GM20000 (cell line): ENCODE data around the gene PMEPA1.

ENCODE experiments used
- DNase-seq: peaks from one replicate; pipeline ENCODE4 v3.0.0; 2012; ENCODE audit warnings: low spot score
- TF ChIP-seq, protein P1 (sequence below): IDR thresholded peaks from 2 replicates; pipeline ENCODE4 v1.5.1; 2012; ENCODE audit warnings: mild to moderate bottlenecking, control low read depth; ENCODE audit errors: extremely low read depth, missing control alignments

PMEPA1 gene

GRCh38 chr20:57697543-57697942 is 12.3 kb downstream of the PMEPA1 start:
- DNase-seq, result no peak
- TF ChIP-seq, protein P1, sequence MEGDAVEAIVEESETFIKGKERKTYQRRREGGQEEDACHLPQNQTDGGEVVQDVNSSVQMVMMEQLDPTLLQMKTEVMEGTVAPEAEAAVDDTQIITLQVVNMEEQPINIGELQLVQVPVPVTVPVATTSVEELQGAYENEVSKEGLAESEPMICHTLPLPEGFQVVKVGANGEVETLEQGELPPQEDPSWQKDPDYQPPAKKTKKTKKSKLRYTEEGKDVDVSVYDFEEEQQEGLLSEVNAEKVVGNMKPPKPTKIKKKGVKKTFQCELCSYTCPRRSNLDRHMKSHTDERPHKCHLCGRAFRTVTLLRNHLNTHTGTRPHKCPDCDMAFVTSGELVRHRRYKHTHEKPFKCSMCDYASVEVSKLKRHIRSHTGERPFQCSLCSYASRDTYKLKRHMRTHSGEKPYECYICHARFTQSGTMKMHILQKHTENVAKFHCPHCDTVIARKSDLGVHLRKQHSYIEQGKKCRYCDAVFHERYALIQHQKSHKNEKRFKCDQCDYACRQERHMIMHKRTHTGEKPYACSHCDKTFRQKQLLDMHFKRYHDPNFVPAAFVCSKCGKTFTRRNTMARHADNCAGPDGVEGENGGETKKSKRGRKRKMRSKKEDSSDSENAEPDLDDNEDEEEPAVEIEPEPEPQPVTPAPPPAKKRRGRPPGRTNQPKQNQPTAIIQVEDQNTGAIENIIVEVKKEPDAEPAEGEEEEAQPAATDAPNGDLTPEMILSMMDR, result no peak

GRCh38 chr20:57696401-57696961 is 13.3 kb downstream of the PMEPA1 start:
- TF ChIP-seq, protein P1, result no peak
- no peak for DNase-seq

DNA sequence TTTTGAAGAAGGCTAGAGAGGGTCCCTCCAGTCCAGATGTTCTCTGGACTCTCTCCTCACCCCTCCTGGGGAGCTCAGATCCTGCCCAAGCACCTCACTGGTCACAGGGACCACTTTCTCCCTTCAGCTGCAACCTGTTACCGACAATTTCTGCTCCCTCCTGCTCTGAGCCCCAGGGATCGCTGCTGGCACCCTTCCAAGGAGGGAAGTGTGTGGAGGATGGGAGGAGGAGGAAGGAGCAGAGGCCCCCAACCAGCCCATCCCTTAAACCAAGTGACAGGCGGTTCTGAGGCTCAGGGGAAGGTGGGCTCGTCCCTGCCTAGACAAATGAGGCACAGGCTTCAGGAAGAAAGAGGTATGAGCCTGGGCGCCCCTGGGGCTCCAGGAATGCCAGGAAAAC is 13.9 kb downstream of the PMEPA1 start:
- DNase-seq, result no peak

DNA sequence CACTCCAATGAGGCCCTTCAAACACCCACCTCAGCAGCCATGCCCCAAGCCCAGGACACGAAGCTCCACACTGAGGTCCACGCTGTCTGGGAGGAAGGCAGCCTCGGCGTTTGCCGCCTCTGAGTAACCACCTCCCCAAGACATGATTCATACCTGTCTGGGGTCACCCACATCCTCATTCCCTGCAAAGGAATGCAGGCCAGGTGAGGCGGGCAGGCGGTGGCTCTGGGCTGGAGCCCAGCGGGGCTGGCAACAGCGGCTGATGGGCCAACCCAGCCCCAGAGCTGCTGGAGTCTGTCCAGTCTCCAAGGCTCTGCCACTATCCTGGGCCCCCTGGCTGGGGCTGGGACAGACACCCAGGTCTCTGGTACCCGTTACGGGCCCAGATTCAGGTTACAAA is 14.8 kb downstream of the PMEPA1 start:
- no peak for DNase-seq
- TF ChIP-seq, protein P1, result no peak

More for the DNA sequence above, 13.9 kb downstream of the PMEPA1 start:
- TF ChIP-seq, protein P1, result no peak

DNA sequence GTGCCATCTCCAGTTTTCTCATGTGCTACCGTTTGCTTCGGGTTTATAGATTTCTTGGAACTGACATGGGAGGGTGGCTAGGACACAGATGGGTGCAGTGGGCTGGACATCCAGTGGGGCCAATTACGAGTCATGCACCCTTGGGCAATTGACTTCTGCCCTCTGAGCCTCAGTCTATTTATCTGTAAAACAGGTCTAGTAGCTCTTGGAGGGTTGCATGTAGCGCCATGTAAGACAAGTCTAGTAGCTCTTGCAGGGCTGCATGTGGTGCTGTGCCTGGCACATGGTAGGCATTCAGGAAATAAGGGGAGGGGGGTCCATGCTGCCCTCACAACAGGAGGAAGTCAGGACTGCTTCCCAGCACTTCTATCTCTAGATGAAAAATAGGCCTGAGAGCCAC is 15.3 kb downstream of the PMEPA1 start:
- DNase-seq, result no peak
- TF ChIP-seq, protein P1, result no peak

- TF ChIP-seq, protein P1, result no peak
- DNase-seq, result no peak
Measured at GRCh38 chr20:57693670-57694329, 16.0 kb downstream of the PMEPA1 start.

- TF ChIP-seq, protein P1, result no peak
- no peak for DNase-seq
Measured at GRCh38 chr20:57693002-57693582, 16.7 kb downstream of the PMEPA1 start.
